H1 (cell line): ENCODE results near the gene ELMO3. TPM values are rescaled to one million over a fixed set of nuclear protein-coding genes. Genes with fewer than 3 reads are reported as not detected.

Experiments used
- CBX5 ChIP-seq: fragments of 300-800, 300-1000 bp; sonication (generic); IDR thresholded peaks from 2 replicates; pipeline ENCODE4 v1.7.1; 2016; ENCODE audit warnings: antibody characterized with exemption, low read length, low read depth
- EGR1 ChIP-seq: IDR thresholded peaks from 2 replicates; pipeline ENCODE4 v1.6.1; 2011; ENCODE audit warnings: low read depth, low read length, borderline replicate concordance
- GABPA ChIP-seq: IDR thresholded peaks from 2 replicates; pipeline ENCODE4 v1.6.1; 2011; ENCODE audit warnings: mild to moderate bottlenecking, low read length, moderate library complexity, borderline replicate concordance; ENCODE audit not compliant: insufficient read depth
- HDAC2 ChIP-seq, 2 experiments: fragments of 300-600 bp in 1 of 2; sonication (generic) in 1 of 2; IDR thresholded peaks; 2 replicates each; pipeline ENCODE4 v1.6.1; 2011 to 2012; ENCODE audit warnings: low read depth in 2 of 2, low read length in 2 of 2, mild to moderate bottlenecking in 2 of 2, moderate library complexity in 2 of 2, borderline replicate concordance in 1 of 2, inconsistent platforms in 1 of 2
- MAFK ChIP-seq: IDR thresholded peaks from 2 replicates; pipeline ENCODE4 v1.6.1; 2012; ENCODE audit warnings: low read depth, mild to moderate bottlenecking, improper control_type of control experiment, low read length
- MAX ChIP-seq: IDR thresholded peaks from 2 replicates; pipeline ENCODE4 v1.6.1; 2012; ENCODE audit warnings: inconsistent platforms
- YY1 ChIP-seq: IDR thresholded peaks from 2 replicates; pipeline ENCODE4 v1.6.1; 2011; ENCODE audit warnings: low read depth, mild to moderate bottlenecking, low read length
- polyA plus RNA-seq, 7 experiments: library from polyadenylated mRNA; depleted of rRNA in 3 of 7; stranded (reverse) in 5 of 7; unstranded in 2 of 7; fragments of >200 nt in 5 of 7; fragments of 200-250 nt in 2 of 7; gene quantifications; 1 replicate in 5 of 7; 2 replicates in 1 of 7; 4 replicates in 1 of 7; pipeline versions ENCODE4 v1.2.1 to v1.2.3, GENCODE V29; 2011 to 2013; ENCODE audit warnings: missing spikeins in 2 of 7, mixed read lengths in 2 of 7
- total RNA-seq: library from RNA; stranded (reverse); fragmentation: NEBNext Ultra II Directional; extraction: Animal tissue kit (Norgen Biotek cat#: 25700); gene quantifications from 2 replicates; pipeline ENCODE4 v1.2.1, GENCODE V29; 2021

ELMO3 gene
- total and polyA plus RNA-seq, 2 of the 8 experiments (the other 6 are each of a cell fraction or from before 2014, with no cell fraction given): 9.6 to 10.9 TPM

- TF ChIP-seq HDAC2 (IDR thresholded peaks at IDR 0.05; ENCODE audit: borderline replicate concordance in 1 of 2, low read depth in 2 of 2, low read length in 2 of 2): no peak
- TF ChIP-seq MAFK: no peak
- no peak for TF ChIP-seq YY1
- no peak for TF ChIP-seq CBX5
- TF ChIP-seq MAX: no peak
- TF ChIP-seq GABPA: no peak
- no peak for TF ChIP-seq EGR1
Measured at GRCh38 chr16:67188323-67188722, 10.6 kb upstream of the ELMO3 start (continued).
